Measurements from ENCODE around the gene ITGB4. TPM values are rescaled to one million over a fixed set of nuclear protein-coding genes. Genes with fewer than 3 reads are reported as not detected.

ITGB4 gene
- total RNA-seq, 1 donor from 2014 or later, result 134 TPM

DNA sequence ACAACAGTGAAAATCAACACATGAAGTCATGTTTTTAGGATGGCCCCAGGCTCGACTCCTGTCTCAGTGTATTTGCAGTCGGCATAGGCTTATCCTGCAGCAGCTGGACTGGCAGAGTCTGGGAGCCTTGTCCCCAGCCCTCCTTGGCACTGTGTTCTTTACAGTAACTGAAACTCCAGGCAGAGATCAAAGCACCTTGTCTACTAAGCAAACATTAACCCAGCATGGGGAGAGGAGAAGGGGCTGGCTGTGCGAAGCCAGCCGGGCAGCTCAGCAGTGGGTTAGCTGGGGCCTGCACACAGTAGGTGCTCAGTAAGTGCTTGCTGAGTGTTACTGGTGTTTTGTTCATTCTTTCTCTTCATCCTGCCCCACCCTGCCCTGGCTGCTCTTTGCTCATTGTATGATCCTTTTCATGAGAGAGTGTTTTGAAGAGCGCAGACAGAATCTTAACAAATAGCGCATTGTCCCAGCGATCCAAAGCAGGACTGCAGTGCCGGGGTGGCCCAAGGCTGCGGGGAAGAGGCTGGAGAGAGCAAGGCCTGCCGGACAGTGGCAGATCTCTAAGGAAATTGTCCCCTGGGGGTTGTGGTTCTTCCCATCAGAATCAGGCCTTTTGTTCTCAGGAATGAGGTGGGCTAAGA, 23.5 kb upstream of the ITGB4 start:
- no peak for ATAC-seq

- no peak for ATAC-seq
These were observed 22.6 kb upstream of the ITGB4 start for GRCh38 chr17:75698659-75699058.

DNA sequence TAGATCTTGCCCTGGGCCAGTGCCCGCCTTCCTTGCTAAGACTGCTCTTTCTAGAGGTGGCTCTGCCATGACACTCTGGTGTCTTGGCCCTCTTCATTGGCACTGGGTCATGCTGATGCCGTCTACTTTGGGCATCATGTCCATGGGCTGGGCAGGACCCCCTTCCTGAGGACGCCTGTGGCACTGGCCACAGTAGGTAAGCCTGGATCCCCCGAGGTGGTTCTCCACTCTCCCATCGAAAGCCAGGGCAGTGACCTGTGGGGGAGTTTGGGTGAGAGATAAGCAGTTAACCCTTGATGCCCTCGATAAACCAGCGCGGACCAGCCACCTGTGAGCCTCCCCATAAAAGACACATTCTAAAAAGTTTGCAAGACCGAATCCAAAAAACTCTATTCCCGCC, 20.0 kb upstream of the ITGB4 start:
- no peak for ATAC-seq

DNA sequence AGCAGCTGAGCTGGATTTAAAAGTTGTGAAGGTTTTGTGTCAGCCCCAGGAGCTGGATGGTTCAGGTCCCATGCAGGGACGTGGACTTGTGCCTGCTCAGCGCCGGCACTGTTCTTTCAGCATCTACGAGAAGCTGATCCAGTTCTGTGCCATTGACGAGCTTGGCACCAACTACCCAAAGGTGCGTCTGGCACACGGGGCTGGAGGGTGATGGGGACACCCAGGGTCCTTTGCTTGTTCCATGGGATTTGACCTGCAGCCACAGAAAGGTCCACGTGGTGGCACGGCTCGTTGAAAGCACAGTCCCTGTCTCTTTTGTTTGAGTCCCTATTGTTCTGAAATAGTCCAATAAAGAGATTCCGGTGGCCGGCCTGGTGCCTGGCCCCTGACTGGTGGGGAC, 18.1 kb upstream of the ITGB4 start:
- ATAC-seq, result no peak

GRCh38 chr17:75703591-75703990, 17.7 kb upstream of the ITGB4 start:
- ATAC-seq, result no peak

DNA sequence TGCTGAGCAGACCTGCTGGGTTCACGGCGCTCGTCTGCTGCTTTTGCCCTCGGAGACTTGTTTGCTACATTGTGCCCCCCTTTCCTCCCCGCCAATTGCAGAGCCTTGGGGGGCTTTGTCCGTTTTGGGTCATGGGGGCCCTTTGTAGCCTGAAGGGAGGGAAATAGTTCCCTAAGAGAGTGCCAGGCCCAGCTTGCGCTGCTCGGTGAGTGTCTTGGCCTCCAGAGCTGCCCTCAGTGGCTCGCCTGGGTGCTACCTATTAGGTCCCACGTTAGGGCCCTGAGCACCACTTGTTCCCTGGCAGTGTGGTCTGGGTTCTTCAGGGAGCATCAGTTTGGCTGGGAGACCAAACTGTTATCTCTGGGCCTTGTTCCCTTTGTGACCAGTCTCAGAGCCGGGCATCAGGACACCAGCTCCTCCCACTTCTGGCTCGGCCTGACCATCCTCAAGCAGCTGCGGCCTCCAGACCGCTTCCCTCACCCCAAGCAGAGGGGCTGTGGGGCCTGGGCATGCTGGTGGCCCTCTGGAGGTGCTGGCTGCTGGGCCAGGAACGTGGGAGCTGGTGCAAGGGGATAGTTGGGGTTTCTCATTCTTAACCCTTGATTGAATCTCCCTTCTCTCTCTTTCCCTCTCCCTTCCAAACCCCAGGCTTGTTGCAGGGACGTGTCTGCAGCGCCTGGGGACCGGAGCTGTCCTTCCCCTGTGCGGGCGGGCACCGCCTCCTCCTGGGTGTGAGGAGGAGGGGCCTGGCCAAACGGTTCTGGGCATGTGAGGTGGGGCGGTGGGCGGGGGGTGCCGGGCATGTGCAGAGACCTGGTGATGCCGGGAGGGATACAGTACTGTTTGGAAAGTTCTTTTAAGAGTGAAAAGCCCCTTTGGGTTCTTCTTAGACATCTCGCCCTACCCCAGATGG, 16.0 kb upstream of the ITGB4 start:
- no peak for ATAC-seq

- no peak for ATAC-seq
These were observed 15.1 kb upstream of the ITGB4 start for GRCh38 chr17:75706042-75706728.

DNA sequence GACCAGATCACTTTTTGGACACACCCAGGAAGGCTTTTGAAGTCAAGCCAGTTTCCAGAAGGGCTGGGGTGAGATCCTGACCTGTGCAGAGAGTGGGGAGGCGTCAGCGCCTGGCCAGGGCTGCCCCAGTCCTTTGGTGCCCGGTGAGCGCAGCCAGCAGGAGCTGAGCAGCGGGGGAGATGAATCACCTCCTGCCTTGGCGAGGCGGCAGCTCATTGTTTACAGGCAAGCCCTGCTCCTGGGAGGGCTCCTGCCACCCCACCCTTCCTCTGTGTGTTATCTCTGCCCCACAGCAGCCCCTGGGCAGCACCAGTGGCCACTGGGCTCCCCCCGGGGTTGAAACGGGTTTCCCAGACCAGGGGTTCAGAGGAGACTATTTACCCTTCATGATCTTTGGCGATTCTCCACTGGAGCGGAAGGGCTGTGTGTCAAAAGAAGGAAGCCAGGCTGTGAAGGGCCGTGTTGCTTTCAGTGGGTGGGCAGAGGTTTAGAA, 14.1 kb upstream of the ITGB4 start:
- peak; percentile 85 for ATAC-seq

- no peak for ATAC-seq
These were observed 8.8 kb upstream of the ITGB4 start for GRCh38 chr17:75712446-75712845.

GRCh38 chr17:75719732-75720131, 1.5 kb upstream of the ITGB4 start:
- no peak for ATAC-seq

- ATAC-seq, result peak; percentile 2
These were observed 278 bp downstream of the ITGB4 start for GRCh38 chr17:75721463-75722011.

GRCh38 chr17:75722076-75722475, 817 bp downstream of the ITGB4 start:
- peak; percentile 16 for ATAC-seq

DNA sequence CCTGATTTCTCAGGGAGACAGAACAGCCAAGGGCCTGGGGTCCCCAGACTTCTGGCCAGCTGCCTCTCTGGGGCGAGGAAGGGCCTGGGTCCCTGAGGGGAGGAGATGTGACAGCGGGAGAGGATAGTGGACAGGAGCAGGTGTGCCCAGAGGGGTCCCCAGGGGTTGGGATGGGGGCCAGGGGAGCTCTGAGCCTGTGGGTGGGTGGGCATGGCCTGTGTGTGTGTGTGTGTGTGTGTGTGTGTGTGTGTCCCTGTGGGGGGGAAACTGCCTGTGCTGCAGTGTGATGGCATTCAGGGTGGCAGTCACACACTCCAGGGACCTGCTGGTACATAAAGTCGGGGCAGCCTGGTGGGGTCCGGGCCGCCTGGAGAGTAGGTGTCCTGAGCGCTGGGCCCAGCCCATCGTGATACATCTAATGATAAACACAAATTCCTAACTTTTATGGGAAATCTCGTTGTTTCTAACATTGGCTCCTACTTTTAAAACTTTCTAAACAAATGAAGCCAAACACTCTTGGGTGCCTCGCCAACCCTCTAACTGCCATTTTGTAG, 1.4 kb downstream of the ITGB4 start:
- no peak for ATAC-seq

GRCh38 chr17:75723171-75723930, 2.1 kb downstream of the ITGB4 start:
- ATAC-seq, result peak; percentile 84

DNA sequence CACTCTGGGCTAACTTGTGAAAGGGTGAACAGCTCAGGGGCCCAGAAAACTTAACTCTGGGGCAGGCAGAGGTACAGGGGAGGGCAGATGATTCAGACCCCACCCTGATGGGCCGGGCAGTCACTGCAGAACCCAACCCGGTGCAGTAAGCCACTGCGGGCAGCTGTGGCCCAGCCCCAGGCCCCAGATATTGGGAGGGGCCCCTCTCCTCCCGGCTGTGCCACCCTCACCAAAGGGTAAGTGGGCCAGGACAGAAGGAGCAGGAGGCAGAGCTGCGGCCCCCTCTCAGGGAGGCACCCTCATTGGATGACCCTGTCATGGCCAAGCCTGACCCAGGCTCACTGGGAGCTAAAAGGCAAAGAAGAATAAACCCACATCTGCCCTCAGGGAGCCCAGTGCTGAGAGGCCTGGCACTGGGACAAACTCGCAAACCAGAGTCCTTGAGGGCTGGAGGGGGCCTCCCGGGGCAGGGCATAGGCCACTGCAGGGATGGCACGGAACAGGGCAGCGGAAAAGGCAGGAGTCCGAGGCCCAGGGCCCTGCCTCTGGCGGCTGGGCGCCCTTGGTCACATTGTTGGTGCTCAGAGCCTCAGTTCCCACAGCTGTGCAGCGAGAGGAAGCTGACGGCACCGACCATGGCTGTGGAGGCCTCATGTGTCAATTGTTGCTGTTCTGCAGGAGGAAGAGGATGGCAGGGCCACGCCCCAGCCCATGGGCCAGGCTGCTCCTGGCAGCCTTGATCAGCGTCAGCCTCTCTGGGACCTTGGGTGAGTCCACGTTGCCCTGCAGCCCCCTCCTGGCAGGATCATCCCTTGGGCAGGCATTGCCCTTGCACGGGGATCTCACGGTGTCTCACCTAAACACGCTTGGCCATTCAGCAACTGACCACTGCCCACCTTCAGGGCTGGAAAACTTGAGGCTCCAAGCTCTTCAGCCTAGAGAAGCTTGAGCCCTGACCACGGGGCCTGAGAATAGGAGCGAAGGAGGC, 3.1 kb downstream of the ITGB4 start:
- peak; percentile 0 for ATAC-seq

DNA sequence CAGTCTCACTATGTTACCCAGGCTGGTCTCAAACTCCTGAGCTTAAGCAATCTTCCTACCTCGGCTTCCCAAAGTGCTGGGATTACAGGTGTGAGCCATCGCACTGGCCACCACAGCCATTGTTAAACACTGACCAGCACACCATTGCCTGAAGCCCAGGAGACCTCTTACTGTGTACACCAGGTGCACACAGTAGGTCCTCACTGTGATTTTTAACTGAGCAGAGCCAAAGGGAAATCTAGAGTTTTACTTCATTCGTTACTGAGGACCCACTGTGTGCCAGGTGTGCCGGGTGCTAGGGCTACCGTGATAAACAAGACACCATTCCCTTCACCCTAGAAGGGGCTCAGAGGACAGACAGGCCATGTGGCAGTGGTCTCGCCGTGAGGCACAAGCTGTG, 4.2 kb downstream of the ITGB4 start:
- no peak for ATAC-seq

DNA sequence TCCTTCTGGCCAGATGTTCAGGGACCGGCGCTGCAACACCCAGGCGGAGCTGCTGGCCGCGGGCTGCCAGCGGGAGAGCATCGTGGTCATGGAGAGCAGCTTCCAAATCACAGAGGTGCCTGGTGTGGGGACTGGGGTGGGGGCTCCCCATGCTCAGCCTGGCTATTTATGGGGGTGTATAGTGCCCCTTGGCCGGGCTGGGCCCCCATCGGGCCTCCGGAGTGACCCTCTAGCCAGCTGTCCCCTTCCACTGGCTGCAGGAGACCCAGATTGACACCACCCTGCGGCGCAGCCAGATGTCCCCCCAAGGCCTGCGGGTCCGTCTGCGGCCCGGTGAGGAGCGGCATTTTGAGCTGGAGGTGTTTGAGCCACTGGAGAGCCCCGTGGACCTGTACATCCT, 6.1 kb downstream of the ITGB4 start:
- no peak for ATAC-seq

DNA sequence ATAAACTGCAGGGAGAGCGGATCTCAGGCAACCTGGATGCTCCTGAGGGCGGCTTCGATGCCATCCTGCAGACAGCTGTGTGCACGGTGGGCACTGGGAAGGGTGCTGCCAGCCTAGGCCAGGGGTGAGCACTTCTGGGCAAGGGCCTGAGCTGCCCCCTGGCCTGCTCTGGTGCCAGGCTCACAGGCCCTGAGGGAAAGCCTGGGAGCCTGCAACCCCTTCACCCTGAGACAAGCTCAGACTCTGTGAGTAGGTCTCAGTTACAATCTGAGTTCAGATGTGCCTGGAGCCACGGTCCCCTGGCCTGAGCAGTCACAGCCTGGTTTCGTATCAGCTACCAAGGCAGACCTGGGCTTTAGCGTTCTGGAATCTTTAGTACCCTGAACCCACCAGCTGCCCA, 8.1 kb downstream of the ITGB4 start:
- ATAC-seq, result no peak

DNA sequence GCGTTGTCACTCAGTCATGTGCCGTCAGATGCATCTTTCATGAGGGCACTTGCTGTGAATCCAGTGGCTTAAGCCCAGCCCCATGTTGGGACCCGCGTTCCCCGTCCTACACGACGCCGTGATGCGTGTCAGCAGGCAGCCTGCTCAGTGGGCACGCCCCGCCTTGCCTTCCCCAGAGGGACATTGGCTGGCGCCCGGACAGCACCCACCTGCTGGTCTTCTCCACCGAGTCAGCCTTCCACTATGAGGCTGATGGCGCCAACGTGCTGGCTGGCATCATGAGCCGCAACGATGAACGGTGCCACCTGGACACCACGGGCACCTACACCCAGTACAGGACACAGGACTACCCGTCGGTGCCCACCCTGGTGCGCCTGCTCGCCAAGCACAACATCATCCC, 8.8 kb downstream of the ITGB4 start:
- ATAC-seq, result no peak

GRCh38 chr17:75731086-75731715, 9.9 kb downstream of the ITGB4 start:
- no peak for ATAC-seq

Data from esophagus mucosa (tissue), 1 donor.